Measurements from ENCODE around the gene CASK.

Gene CASK

GRCh38 chrX:41672643-41673042 is 250.7 kb downstream of the CASK start:
- TF ChIP-seq ZC3H10 (CRISPR knock-in tag; IDR thresholded peaks at IDR 0.05) (no peak), ESRRG (CRISPR knock-in tag; IDR thresholded peaks at IDR 0.05) (no peak), GLIS3 (CRISPR knock-in tag; IDR thresholded peaks at IDR 0.05) (no peak), BACH2 (CRISPR knock-in tag; IDR thresholded peaks at IDR 0.05; ENCODE audit: borderline replicate concordance) (no peak), RARB (CRISPR knock-in tag; IDR thresholded peaks at IDR 0.05) (no peak), OSR1 (CRISPR knock-in tag; IDR thresholded peaks at IDR 0.05) (no peak)
- no peak for ATAC-seq

- TF ChIP-seq TOX (CRISPR knock-in tag; IDR thresholded peaks at IDR 0.05; ENCODE audit: borderline replicate concordance) (no peak), ISL1 (CRISPR knock-in tag; IDR thresholded peaks at IDR 0.05) (no peak), CREB5 (CRISPR knock-in tag; IDR thresholded peaks at IDR 0.05; ENCODE audit: low read depth) (no peak), ESRRG (CRISPR knock-in tag; IDR thresholded peaks at IDR 0.05) (no peak), ZC3H10 (CRISPR knock-in tag; IDR thresholded peaks at IDR 0.05) (no peak), POU6F1 (CRISPR knock-in tag; IDR thresholded peaks at IDR 0.05; ENCODE audit: borderline replicate concordance, low read depth) (no peak)
- ATAC-seq: no peak
These were observed 252.3 kb downstream of the CASK start for GRCh38 chrX:41671082-41671481.

GRCh38 chrX:41670112-41670511 is 253.2 kb downstream of the CASK start:
- no peak; the same call in 2 of the 3 replicates for ATAC-seq

More at GRCh38 chrX:41670112-41670511, 253.2 kb downstream of the CASK start:
- TF ChIP-seq OSR1 (CRISPR knock-in tag; IDR thresholded peaks at IDR 0.05): no peak
- no peak for TF ChIP-seq ZNF8 (CRISPR knock-in tag; IDR thresholded peaks at IDR 0.05)
- TF ChIP-seq POU6F1 (CRISPR knock-in tag; IDR thresholded peaks at IDR 0.05; ENCODE audit: borderline replicate concordance, low read depth): no peak
- no peak for TF ChIP-seq ZNF565 (CRISPR knock-in tag; conservative IDR thresholded peaks at IDR 0.05; ENCODE audit: low read depth)
- no peak for TF ChIP-seq TSHZ2 (CRISPR knock-in tag; IDR thresholded peaks at IDR 0.05)
- TF ChIP-seq CSRNP3 (CRISPR knock-in tag; IDR thresholded peaks at IDR 0.05): no peak
- TF ChIP-seq ESRRG (CRISPR knock-in tag; IDR thresholded peaks at IDR 0.05): no peak

All from SK-N-SH treated with all-trans-retinoic acid at 6 μM for 48 hours (cell line).